Amygdala (tissue), 56 donors: ENCODE measurements around the gene ADAT2.
A peak's percentile ranks its signal among the peaks of the same experiment; 100 is the strongest.
"Not testable (repeated sequence)": the region's sequence is repeated elsewhere in the genome, so short reads cannot be mapped to it uniquely, and the experiment has no call there.

ENCODE experiments used
- DNase-seq, 56 donors: peaks; one replicate each; lab custom pipeline; 2025; lab: John Stamatoyannopoulos, UW

The ADAT2 gene

GRCh38 chr6:143450453-143451371 is at the start of gene ADAT2, which contains the start of gene PEX3:
Gene ADAT2, minus strand, starts transcription at chr6:143450695. Its CDS starts 37 bp downstream, at chr6:143450658.
Gene PEX3, plus strand, starts transcription at chr6:143450805. Its CDS starts 238 bp downstream, at chr6:143451043.
- peak; percentile 35 to 93 (median 83) for DNase-seq

DNA sequence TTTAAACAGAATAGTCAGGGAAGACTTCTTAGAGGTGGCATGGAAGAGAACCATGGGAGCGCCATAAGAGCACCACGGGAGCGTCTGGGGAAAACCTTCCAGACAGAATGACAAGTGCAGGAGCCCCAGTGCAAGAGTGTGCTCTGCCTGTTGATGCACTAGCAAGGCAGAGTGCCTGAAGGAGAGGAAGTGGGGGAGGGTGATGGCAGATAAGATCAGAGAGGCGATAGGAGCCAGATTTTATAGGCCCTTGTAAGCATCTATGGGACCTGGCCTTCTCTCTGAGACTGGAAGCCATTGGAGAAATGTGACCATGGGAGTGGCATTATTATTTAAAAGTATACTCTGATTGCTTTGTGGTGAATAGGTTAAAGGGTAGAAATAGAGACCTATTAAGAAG is 47.9 kb upstream of the ADAT2 start:
- DNase-seq = no peak

DNA sequence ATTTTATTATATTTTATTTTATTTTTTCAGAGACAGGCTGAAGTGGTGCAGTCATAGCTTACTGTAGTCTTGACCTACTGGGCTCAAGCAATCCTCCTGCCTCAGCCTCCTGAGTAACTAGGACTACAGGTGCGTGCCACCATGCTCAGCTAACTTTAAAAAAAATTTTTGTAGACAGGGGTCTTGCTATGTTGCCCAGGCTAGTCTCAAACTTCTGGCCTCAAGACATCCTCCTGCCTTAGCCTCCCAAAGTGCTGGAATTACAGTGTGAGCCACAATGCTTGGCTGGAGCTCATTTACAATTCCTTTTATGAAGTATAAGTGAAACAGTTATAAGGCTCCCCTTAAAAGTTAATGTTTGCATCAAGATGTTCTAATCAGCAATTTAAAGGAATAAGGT is 46.5 kb upstream of the ADAT2 start:
- DNase-seq = no peak

DNA sequence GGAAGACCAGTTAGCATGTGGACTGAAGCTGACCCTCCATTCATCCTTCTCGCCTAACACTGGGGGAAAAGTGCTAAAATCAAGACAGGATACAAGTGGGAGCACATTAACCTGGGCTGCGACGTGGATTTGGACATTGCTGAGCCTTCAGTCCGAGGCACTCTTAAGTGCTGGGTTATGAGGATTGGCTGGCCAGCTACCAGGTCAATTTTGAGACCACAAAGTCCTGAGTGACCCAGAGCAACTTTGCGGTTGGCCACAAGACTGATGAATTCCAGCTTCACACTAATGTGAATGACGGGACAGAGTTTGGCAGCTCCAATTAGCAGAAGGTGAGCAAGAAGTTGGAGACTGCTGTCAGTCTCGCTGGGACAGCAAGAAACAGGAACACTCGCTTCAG is 40.3 kb upstream of the ADAT2 start:
- no peak for DNase-seq

DNA sequence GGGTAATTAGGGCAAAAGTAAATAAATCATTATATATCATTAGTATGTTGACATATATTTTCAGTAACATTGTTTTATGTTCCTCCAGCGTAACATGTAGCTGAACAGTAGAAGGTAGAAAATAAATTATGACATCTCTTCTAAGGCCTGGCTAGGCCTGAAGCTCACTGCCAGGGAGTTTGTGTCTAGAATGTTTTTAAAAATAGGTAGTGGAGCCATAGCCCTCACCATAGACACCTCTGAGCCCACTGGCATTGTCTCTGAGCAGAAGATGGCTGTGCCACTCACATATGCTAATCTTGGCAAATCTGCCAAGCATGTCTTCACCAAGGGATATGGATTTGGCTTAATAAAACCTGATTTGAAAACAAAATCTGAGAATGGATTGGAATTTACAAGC is 39.7 kb upstream of the ADAT2 start:
- DNase-seq = no peak

GRCh38 chr6:143486752-143487151 is 36.3 kb upstream of the ADAT2 start:
- no peak for DNase-seq

DNA sequence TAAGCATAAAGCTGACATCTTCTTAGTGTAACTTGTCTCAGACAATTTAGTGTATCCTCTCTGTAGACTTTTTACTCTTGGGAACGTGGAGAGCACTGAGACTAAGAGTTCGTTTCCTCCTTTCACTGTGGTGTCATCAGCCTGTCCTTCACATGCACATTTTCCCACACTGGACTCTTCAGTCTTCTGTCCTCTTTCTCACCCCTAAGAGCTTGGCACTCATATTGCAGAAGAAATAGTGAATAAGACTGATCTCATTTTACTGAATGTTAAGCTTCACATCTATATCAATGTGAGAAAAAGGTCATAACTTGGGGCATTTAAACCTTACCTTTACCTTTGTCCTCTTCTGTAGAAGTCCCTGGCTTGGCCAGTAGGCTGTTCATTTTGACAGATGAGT is 35.5 kb upstream of the ADAT2 start:
- no peak for DNase-seq

GRCh38 chr6:143482593-143482992 is 32.1 kb upstream of the ADAT2 start:
- DNase-seq = no peak

DNA sequence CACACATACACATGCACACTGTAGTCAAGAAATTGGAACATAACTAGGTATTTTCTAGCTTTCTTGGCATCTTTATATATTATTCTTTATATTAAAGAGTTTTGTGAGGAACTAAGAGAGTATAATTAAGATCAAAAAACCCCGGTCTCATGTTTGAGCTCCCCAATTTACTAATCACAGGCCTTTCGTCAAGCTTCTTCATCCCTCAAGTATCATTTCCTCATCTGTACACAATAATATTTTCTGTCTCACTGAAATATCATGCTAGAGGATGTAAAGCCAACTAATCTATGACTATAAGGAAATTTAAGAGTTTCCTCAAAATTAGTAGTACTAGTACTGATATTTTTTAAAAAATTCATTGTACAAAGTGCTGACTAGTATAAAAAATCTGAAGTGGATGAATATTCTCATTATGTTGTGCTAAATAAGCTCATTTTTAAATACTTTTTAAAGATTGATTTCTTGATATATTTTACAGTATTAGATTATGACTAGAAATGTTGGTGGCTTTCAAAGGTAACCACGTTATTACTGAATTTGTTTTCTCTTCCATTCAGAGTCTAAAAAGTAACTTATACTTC is 28.1 kb upstream of the ADAT2 start:
- no peak for DNase-seq

DNA sequence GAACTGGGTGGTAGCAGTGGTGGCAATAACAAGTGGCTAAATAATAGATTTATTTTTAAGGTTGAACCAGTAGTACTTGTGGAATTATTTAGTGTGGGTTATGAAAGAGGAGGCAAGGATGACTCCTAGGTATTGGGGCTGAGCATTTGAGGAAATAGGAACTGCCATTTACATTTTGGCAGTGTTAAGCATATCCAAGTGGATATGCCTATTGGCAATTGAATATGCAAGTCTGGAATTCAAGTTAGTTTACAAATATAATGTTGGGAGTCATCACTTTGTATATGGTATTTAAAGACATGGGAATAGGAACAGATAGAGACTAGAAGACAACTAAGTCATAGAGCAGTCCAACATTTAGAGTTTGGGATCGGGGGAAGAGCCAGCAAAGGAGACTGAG is 26.1 kb upstream of the ADAT2 start:
- no peak for DNase-seq

GRCh38 chr6:143471822-143472221 is 21.3 kb upstream of the ADAT2 start:
- DNase-seq = no peak

- DNase-seq = not testable (repeated sequence)
Measured at GRCh38 chr6:143468823-143469222, 18.3 kb upstream of the ADAT2 start.

GRCh38 chr6:143468026-143468425 is 17.5 kb upstream of the ADAT2 start:
- DNase-seq = no peak

DNA sequence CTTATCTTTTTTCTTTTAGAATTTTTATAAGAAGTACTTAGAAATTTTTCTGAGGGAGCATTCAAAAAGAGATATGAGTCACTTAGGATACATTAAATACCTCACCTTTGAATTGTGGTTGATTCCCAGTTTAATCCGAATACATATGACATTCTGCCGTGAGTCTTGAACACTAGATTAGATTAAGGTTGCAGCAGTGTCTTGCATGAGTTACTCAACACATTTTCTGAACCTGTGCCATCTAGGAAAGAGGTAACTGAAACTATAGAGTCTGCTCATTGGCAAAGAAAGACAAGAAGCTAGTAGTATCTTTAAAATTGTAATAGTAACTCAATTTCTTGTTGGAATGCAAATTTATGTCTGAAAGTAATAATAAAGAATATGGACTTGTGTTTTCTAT is 15.1 kb upstream of the ADAT2 start:
- no peak for DNase-seq

DNA sequence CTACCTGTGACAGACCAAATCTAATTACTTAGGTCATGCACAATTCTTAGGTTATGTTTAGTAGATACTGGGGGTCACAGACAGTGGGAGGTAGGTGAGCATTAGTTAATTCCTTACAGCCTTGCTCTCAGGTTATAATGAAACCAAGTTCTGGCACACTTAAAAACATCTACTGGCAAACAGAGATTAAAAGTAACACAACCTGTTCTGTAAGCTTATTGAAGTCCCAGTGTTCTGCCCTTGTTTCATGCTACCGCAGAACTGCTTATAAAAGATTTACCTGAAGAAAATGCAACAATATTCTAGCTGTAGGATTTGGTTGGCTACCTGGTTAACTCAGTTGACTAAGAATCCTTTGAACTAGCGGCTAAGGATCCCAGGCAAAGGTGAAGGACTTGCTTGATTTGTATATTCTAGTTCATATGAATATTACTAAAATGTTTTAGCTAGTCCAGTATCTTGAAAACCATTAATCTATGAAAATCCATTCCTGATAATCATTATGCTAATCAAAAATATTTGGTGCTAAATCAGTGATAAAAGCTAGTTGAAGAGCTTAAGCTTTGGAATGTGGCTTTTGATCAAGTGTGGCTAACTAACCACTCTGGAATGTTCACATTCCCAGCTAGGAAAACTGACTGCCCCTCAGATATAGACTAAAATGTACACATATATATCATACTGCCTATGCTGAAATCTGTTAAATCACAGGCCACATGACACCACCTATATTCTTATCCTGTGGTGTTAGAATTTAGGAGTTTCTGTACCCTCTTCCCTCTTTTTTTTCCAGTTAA is 7.3 kb upstream of the ADAT2 start:
- no peak for DNase-seq

DNA sequence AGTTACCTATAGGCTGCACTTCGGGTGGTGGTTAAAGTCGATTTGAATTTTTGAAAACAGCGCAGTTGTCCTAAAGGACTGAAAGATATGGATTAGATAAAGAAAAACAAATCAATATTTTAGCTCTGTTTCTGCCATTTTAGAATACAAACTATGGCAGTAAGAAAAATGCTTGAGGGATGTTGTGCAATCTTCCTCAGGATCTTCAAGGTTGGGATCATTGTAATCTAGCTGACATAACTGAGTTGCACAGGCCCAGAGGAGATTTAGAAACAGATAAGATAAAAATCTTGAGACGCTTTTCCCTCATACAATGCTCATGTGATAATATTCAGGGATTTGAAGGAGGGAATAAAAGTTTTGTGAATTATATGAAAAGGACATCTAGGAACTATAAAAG is 1.0 kb upstream of the ADAT2 start:
- no peak for DNase-seq

DNA sequence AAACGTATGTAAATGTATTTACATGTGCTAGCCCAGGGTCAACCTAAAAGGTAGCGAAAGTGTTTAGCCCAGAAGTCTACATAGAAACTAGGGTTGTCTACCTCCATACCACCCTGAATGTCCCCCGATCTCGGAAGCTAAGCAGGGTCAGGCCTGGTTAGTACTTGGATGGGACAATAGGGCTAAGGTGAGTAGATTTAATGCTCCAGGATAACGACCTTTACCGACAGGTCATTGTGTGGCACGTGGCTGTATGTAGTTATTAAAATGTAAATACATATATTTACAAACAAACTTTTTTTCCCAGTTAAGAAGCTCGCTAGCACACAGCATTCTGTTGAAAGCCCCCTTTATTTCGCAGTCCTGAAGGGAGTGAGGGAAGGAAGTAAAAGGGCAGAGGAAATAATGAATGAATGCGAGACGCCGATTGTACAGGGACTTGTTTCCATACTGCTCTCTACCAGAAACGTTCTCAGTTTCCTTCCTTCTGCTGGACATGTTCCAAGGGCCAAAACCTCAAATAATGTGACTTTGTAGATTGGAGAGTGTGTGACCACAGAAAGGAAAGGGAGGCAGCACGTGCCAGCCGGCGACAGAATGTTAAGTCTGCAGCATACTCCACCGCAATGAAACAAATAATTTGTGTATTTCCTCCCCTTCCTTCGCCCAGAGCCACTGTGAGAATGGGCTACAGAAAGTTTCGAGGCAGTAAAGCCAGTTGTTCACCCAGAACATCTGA is 612 bp downstream of the ADAT2 start:
- peak in 6 of 56 donors; percentile 12 to 40 (median 36) for DNase-seq

DNA sequence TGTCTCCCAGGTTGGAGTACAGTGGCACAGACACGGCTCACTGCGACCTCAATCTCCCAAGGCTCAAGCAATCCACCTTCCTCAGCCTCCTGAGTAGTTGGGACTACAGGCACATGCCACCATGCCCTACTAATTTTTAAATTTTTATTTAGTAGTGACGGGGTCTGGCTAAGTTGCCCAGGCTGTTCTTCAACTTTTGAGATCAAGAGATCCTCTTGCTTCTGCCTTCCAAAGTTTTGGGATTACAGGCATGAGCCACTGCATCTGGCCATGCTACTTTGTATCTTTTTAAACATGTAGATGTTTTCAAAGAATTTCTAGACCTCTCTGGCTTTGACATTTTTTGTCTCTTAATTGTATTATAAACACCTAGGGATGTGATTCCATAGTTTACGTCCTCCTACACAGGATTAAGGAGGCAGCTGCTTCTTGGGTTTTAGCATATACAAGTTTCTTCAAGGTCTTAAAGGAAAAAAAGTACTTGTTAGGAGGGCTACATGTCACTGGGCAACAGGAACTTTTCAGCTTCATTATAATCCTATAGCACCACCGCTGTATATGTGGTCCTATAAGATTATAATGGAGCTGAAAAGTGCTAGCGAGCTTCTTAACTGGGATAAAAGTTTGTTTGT is 1.3 kb downstream of the ADAT2 start:
- DNase-seq = no peak

- DNase-seq = not testable (repeated sequence)
Measured at GRCh38 chr6:143447865-143448264, 2.6 kb downstream of the ADAT2 start.

DNA sequence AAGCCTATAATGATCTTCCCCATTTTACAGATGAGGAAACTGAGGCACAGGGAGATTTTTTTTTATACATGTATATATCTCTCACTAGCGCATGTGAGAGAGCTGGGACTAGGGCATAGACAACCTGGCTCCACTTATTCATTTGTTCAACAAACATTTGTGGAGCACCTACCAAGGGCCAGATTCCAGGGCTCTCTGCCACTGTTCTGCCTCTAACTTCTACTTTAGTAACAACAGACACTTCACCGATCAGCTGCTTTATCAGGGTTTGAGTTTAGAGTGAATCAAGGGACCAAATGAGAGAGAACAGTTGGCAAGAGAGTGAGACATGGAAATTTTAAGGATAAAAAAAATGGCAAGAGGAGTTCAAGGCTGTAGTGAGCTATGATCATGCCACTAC is 7.4 kb downstream of the ADAT2 start:
- no peak for DNase-seq
